HepG2 (cell line): ENCODE results near the gene ACCS. TPM values are rescaled to one million over a fixed set of nuclear protein-coding genes. Genes with fewer than 3 reads are reported as not detected.

Source experiments
- ATAC-seq: fragments of 200-7000 bp; cut with Tn5 transposase; 3 replicates; pipeline ENCODE4 v1.9.1; 2020; ENCODE audit warnings: mild to moderate bottlenecking, moderate library complexity
- BruUV-seq: library from RNA; stranded (reverse); fragments of 400-500 nt; replicated peaks from 2 replicates; lab custom pipeline; 2021; lab: Mats Ljungman, UMichigan
- CTCF ChIA-PET: fragments of 300-600 bp; formaldehyde crosslinking; extraction: SDS; loops from one replicate; lab custom pipeline; 2021; ENCODE audit warnings: low total read pairs, inconsistent platforms, low intra/inter-chr PET ratio; lab: Yijun Ruan, JAX
- POLR2A ChIA-PET: fragments of 350-600 bp; sonication (Branson Sonifier 250); formaldehyde crosslinking; loops from one replicate; lab custom pipeline; 2020; ENCODE audit warnings: antibody characterized with exemption, inconsistent platforms; lab: Yijun Ruan, JAX
- DNase-seq: peaks from one replicate; pipeline ENCODE4 v3.0.0-alpha.2; 2015; ENCODE audit warnings: low spot score
- FAIRE-seq: peaks from 3 replicates; lab custom pipeline; 2011; peaks lifted over from hg19 to GRCh38; lab: Jason Lieb, UNC
- H2AFZ ChIP-seq: one replicate; pipeline ENCODE4 v1.6.1; 2011; ENCODE audit warnings: low read length, inconsistent platforms
- H3K27ac ChIP-seq: fragments of 300-600 bp; 3 replicates; pipeline ENCODE4 v1.8.0; 2011; ENCODE audit warnings: mixed run types, mild to moderate bottlenecking, mixed read lengths, low read length, inconsistent platforms; ENCODE audit not compliant: insufficient read depth; ENCODE audit errors: extremely low read length
- H3K27me3 ChIP-seq, 2 experiments: fragments of 200-600 bp in 1 of 2; 2 replicates in 1 of 2; 3 replicates in 1 of 2; pipeline versions ENCODE4 v1.6.0 to v1.8.0; 2011; ENCODE audit warnings: low read length in 2 of 2, mild to moderate bottlenecking in 2 of 2, moderate library complexity in 2 of 2, inconsistent platforms in 1 of 2; ENCODE audit not compliant: insufficient read depth in 2 of 2, control insufficient read depth in 1 of 2
- H3K36me3 ChIP-seq, 2 experiments: fragments of 200-600 bp in 1 of 2; replicated peaks in 1 of 2; 2 replicates in 1 of 2; 3 replicates in 1 of 2; pipeline versions ENCODE4 v1.5.1 to v1.8.0; 2011; ENCODE audit warnings: low read length in 2 of 2, inconsistent platforms in 1 of 2; ENCODE audit not compliant: insufficient read depth in 2 of 2, control insufficient read depth in 1 of 2
- H3K4me1 ChIP-seq: 2 replicates; pipeline ENCODE4 v1.5.1; 2012; ENCODE audit warnings: low read length, inconsistent platforms; ENCODE audit not compliant: insufficient read depth
- H3K4me2 ChIP-seq: 2 replicates; pipeline ENCODE4 v1.6.0; 2011; ENCODE audit warnings: low read depth, low read length, inconsistent platforms
- H3K4me3 ChIP-seq, 3 experiments: fragments of 200-600 bp in 1 of 3; sonication (generic), shearing (Covaris generic) in 1 of 3; replicated peaks in 1 of 3; 2 replicates each; pipeline ENCODE4 v1.5.1; 2011 to 2016; ENCODE audit warnings: low read length in 3 of 3, inconsistent platforms in 2 of 3, low read depth in 2 of 3, mild to moderate bottlenecking in 2 of 3, control low read depth in 1 of 3, mixed read lengths in 1 of 3; ENCODE audit not compliant: insufficient read depth in 1 of 3
- H3K79me2 ChIP-seq: one replicate; pipeline ENCODE4 v1.6.1; 2011; ENCODE audit warnings: low read length, inconsistent platforms; ENCODE audit not compliant: insufficient read depth
- H3K9ac ChIP-seq: 2 replicates; pipeline ENCODE4 v1.6.0; 2011; ENCODE audit warnings: mild to moderate bottlenecking, low read depth, low read length, inconsistent platforms; ENCODE audit not compliant: insufficient read depth
- H3K9me3 ChIP-seq: 2 replicates; pipeline ENCODE4 v1.5.1; 2012; ENCODE audit warnings: mild to moderate bottlenecking, low read length
- H4K20me1 ChIP-seq: 2 replicates; pipeline ENCODE4 v1.6.0; 2011; ENCODE audit warnings: inconsistent platforms, mild to moderate bottlenecking, low read length, moderate library complexity; ENCODE audit not compliant: insufficient read depth
- ARHGAP35 ChIP-seq: sonication (generic); formaldehyde crosslinking; IDR thresholded peaks from 2 replicates; pipeline ENCODE4 v1.9.0; 2022; ENCODE audit warnings: mild to moderate bottlenecking, inconsistent platforms, moderate library complexity, missing genetic modification reagents, borderline replicate concordance
- ATF1 ChIP-seq: IDR thresholded peaks from 2 replicates; pipeline ENCODE4 v1.6.1; 2016; ENCODE audit warnings: mild to moderate bottlenecking, control low read depth
- CHD2 ChIP-seq: IDR thresholded peaks from 2 replicates; pipeline ENCODE4 v1.6.1; 2011; ENCODE audit warnings: low read depth, low read length, improper control_type of control experiment
- FOXO1 ChIP-seq: sonication (generic); formaldehyde crosslinking; IDR thresholded peaks from 2 replicates; pipeline ENCODE4 v1.4.0; 2020; ENCODE audit warnings: missing genetic modification reagents
- FOXP1 ChIP-seq, 2 experiments: fragments of 450-650 bp in 1 of 2; IDR thresholded peaks; 2 replicates each; pipeline ENCODE4 v1.6.1; 2017 to 2018; ENCODE audit warnings: antibody characterized with exemption in 1 of 2
- HHEX ChIP-seq: IDR thresholded peaks from 2 replicates; pipeline ENCODE4 v1.6.1; 2016; ENCODE audit warnings: control low read depth
- HNRNPH1 ChIP-seq: fragments of 200-400 bp; formaldehyde crosslinking; optimal IDR thresholded peaks from 2 replicates; pipeline ENCODE3; 2017; ENCODE audit warnings: mild to moderate bottlenecking, low read depth, low read length
- HOXA5 ChIP-seq: sonication (generic); formaldehyde crosslinking; IDR thresholded peaks from 2 replicates; pipeline ENCODE4 v1.4.0; 2020; ENCODE audit warnings: missing genetic modification reagents
- KDM1A ChIP-seq: IDR thresholded peaks from 2 replicates; pipeline ENCODE4 v1.6.1; 2016; ENCODE audit warnings: missing compliant biosample characterization
- MXD4 ChIP-seq: IDR thresholded peaks from 2 replicates; pipeline ENCODE4 v1.6.1; 2016; ENCODE audit warnings: mild to moderate bottlenecking, missing biosample characterization, missing genetic modification reagents
- NFE2L1 ChIP-seq: sonication (generic); formaldehyde crosslinking; IDR thresholded peaks from 2 replicates; pipeline ENCODE4 v1.4.0; 2020; ENCODE audit warnings: missing genetic modification reagents, mild to moderate bottlenecking, borderline replicate concordance
- NPAS2 ChIP-seq: sonication (generic); formaldehyde crosslinking; IDR thresholded peaks from 2 replicates; pipeline ENCODE4 v1.8.0; 2022; ENCODE audit warnings: mild to moderate bottlenecking, missing genetic modification reagents, borderline replicate concordance
- SOX5 ChIP-seq: IDR thresholded peaks from 2 replicates; pipeline ENCODE4 v1.6.1; 2016; ENCODE audit warnings: borderline replicate concordance
- U2AF2 ChIP-seq: fragments of 200-400 bp; formaldehyde crosslinking; IDR thresholded peaks from 2 replicates; pipeline ENCODE4 v1.6.1; 2017; ENCODE audit warnings: low read depth, mild to moderate bottlenecking, low read length
- ZBTB1 ChIP-seq: sonication (generic); formaldehyde crosslinking; IDR thresholded peaks from 2 replicates; pipeline ENCODE4 v1.4.0; 2020; ENCODE audit warnings: missing genetic modification reagents, borderline replicate concordance
- ZNF354B ChIP-seq: sonication (generic); formaldehyde crosslinking; IDR thresholded peaks from 2 replicates; pipeline ENCODE4 v1.8.0; 2022; ENCODE audit warnings: mild to moderate bottlenecking, missing genetic modification reagents
- ZNF788 ChIP-seq: sonication (generic); formaldehyde crosslinking; IDR thresholded peaks from 2 replicates; pipeline ENCODE4 v1.5.0; 2020; ENCODE audit warnings: mild to moderate bottlenecking, missing genetic modification reagents, borderline replicate concordance
- WGBS: methylation state at CpG from one replicate; pipeline ENCODE4 v1.1.6; 2017; ENCODE audit warnings: low lambda C conversion rate; 5-methylcytosine and 5-hydroxymethylcytosine counted together
- in situ Hi-C: cut with HindIII; loops from 2 replicates; pipeline ENCODE4 v1.10.0; 2017; ENCODE audit warnings: low pct_unique_long_range_greater_than_20kb; ENCODE audit not compliant: extremely low pct_ligation_motif_present
- intact Hi-C: fragments of 100-400 bp; cut with micrococcal nuclease; formaldehyde crosslinking; loops from one replicate; pipeline ENCODE4 v1.10.0; 2022; ENCODE audit not compliant: unreplicated experiment
- polyA plus RNA-seq, 8 experiments: library from polyadenylated mRNA; depleted of rRNA in 3 of 8; stranded (reverse) in 7 of 8; unstranded in 1 of 8; fragments of >200 nt; fragmentation: Illumina TruSeq in 4 of 8; extraction: Trizol in 4 of 8; gene quantifications; 2 replicates each; pipeline versions ENCODE4 v1.2.1 to v1.2.3, GENCODE V29; 2011 to 2016; ENCODE audit warnings: low read depth in 4 of 8, missing spikeins in 1 of 8, mixed read lengths in 1 of 8; ENCODE audit not compliant: insufficient read depth in 1 of 8
- total RNA-seq, 5 experiments: library from RNA; depleted of rRNA; stranded (reverse); fragments of >200 nt; fragmentation: Illumina TruSeq; extraction: Trizol; gene quantifications; 2 replicates each; pipeline ENCODE4 v1.2.3, GENCODE V29; 2016; ENCODE audit warnings: low read depth in 1 of 5
- TF ChIP-seq, protein P1 (sequence below): sonication (generic); formaldehyde crosslinking; IDR thresholded peaks from 2 replicates; pipeline ENCODE4 v1.4.0; 2020; ENCODE audit warnings: mild to moderate bottlenecking, missing genetic modification reagents
- TF ChIP-seq, protein P2 (sequence below): IDR thresholded peaks from 2 replicates; pipeline ENCODE4 v1.6.1; 2016; ENCODE audit warnings: missing genetic modification reagents, missing compliant biosample characterization

The ACCS gene
- total and polyA plus RNA-seq, 2 of the 13 experiments (the other 11 are each of a cell fraction or from before 2014, with no cell fraction given) = 0.55 to 0.59 TPM

DNA sequence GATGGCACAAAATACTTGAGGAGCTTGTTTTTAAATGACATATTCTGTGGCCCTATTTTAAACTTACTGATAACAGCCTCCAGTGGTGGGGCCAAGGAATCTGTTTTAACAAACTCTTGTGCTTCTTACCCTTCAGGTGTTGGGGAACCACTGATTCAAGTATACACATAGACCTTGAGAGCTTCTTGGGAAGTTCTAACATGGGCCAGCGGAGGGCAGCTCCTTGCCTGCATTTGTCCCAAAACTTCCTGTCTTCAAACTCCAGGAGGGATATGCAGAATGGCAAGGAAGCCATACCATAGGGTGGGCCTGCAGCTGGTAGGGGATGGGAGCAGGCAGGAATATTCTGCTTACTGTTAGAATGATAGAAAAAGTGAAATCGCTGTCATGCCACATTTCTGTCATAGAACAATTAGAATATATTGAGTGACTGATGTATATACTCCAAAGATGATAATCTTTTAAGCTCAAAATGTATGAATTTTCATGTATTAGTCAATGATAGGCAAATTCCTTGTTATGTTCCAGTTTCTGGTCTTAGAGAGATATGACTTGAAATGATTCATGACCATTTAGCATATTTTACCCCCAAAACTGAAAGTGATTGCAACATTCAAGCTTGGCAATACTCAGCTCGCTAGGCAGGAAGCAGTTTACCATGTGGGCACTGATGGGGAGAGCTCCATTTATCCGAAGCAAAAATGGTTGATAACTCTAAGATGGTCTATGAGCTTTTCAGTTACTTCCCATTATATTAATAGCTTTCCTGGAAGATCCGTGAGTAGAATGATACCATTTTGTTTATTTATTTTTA is 38.6 kb downstream of the ACCS start:
- Histone ChIP-seq H3K4me2 (no peak overlapping the region), H3K36me3 (peaks cover 1 to 18% of the 10 kb centered on the region in 2 experiments; a peak in 4 of 5 replicates), H3K27me3 (no peaks in the 10 kb centered on the region), H3K4me1 (no peaks in the 10 kb centered on the region), H3K9ac (no peak overlapping the region), H3K4me3 (no peak overlapping the region), H2AFZ (no peak overlapping the region), H3K79me2 (no peaks in the 10 kb centered on the region), H4K20me1 (no peaks in the 10 kb centered on the region), H3K27ac (no peak overlapping the region), H3K9me3 (no peaks in the 10 kb centered on the region)
- ChIA-PET CTCF (no interaction called here), POLR2A (no interaction called here)
- intact Hi-C loops (no loop called here), in situ Hi-C loops (no loop called here)
- TF ChIP-seq U2AF2 = no peak
- DNase-seq = no peak
- BruUV-seq = no TSS peak
- over 99% methylated on average over 5 of the region's 5 CpGs for WGBS
- no peak for FAIRE-seq
- no peak for ATAC-seq

DNA sequence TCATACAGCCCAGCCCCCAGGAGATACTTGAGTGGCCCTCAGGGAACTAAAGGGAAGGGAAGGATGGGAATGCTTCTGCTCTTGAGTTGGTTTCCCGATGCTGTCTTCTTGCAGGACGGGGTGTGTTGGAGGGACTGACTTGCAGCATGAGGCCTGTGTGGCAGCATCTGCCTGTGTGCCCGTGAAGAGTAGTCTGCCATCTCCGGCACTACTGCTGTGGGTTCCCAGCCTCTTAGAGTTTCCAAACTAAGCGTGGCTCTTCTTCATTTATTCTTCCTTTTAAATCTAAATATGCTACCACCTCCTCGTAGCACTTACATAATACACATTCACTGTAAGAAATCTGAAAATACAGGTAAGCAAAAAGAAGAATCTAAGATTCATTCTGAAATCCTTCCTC is 42.2 kb downstream of the ACCS start:
- Histone ChIP-seq H3K4me2 (no peak overlapping the region), H3K27me3 (no peaks in the 10 kb centered on the region), H3K9ac (no peak overlapping the region), H2AFZ (no peak overlapping the region), H3K27ac (no peak overlapping the region), H3K4me3 (no peak overlapping the region), H3K4me1 (0 out of 2 replicates have a peak, but pooled peaks cover 5% of the 10 kb centered on the region), H4K20me1 (no peaks in the 10 kb centered on the region), H3K79me2 (no peaks in the 10 kb centered on the region), H3K36me3 (peaks cover 1 to 28% of the 10 kb centered on the region in 2 experiments; a peak in 4 of 5 replicates), H3K9me3 (no peaks in the 10 kb centered on the region)
- BruUV-seq = no TSS peak
- CTCF ChIA-PET = no interaction called here
- POLR2A ChIA-PET = no interaction called here
- TF ChIP-seq NFE2L1 = no peak
- TF ChIP-seq MXD4 = no peak
- TF ChIP-seq NPAS2 = no peak
- no peak for TF ChIP-seq KDM1A (CRISPR knock-in tag)
- no peak for TF ChIP-seq HOXA5 (CRISPR knock-in tag)
- TF ChIP-seq, protein P1, sequence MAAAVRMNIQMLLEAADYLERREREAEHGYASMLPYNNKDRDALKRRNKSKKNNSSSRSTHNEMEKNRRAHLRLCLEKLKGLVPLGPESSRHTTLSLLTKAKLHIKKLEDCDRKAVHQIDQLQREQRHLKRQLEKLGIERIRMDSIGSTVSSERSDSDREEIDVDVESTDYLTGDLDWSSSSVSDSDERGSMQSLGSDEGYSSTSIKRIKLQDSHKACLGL (CRISPR knock-in tag) = no peak
- no peak for TF ChIP-seq HNRNPH1
- TF ChIP-seq, protein P2, sequence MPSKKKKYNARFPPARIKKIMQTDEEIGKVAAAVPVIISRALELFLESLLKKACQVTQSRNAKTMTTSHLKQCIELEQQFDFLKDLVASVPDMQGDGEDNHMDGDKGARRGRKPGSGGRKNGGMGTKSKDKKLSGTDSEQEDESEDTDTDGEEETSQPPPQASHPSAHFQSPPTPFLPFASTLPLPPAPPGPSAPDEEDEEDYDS (CRISPR knock-in tag) = no peak
- no peak for TF ChIP-seq CHD2
- TF ChIP-seq ATF1 (CRISPR knock-in tag) = no peak
- no peak for TF ChIP-seq ARHGAP35 (CRISPR knock-in tag)
- no peak for TF ChIP-seq SOX5 (CRISPR knock-in tag)
- no peak for TF ChIP-seq FOXP1 (IDR thresholded peaks at IDR 0.05)
- TF ChIP-seq FOXP1 (CRISPR knock-in tag; IDR thresholded peaks at IDR 0.05) = no peak
- no peak for TF ChIP-seq ZBTB1 (CRISPR knock-in tag)
- no peak for TF ChIP-seq ZNF788
- TF ChIP-seq ZNF354B (CRISPR knock-in tag) = no peak
- TF ChIP-seq FOXO1 = no peak
- no peak for TF ChIP-seq HHEX (CRISPR knock-in tag)
- in situ Hi-C loops = no loop called here
- ATAC-seq (no peak), DNase-seq (no peak), FAIRE-seq (no peak)
- intact Hi-C loops = no loop called here
- 95% methylated on average over 6 of the region's 6 CpGs for WGBS
